IPS DF 4.7 (cell line): ENCODE results near the gene THEM5.

Experiments
- DNase-seq: peaks from one replicate; pipeline ENCODE4 v3.0.0-alpha.2; 2013; ENCODE audit warnings: low spot score; ENCODE audit errors: extremely low read depth

The THEM5 gene

DNA sequence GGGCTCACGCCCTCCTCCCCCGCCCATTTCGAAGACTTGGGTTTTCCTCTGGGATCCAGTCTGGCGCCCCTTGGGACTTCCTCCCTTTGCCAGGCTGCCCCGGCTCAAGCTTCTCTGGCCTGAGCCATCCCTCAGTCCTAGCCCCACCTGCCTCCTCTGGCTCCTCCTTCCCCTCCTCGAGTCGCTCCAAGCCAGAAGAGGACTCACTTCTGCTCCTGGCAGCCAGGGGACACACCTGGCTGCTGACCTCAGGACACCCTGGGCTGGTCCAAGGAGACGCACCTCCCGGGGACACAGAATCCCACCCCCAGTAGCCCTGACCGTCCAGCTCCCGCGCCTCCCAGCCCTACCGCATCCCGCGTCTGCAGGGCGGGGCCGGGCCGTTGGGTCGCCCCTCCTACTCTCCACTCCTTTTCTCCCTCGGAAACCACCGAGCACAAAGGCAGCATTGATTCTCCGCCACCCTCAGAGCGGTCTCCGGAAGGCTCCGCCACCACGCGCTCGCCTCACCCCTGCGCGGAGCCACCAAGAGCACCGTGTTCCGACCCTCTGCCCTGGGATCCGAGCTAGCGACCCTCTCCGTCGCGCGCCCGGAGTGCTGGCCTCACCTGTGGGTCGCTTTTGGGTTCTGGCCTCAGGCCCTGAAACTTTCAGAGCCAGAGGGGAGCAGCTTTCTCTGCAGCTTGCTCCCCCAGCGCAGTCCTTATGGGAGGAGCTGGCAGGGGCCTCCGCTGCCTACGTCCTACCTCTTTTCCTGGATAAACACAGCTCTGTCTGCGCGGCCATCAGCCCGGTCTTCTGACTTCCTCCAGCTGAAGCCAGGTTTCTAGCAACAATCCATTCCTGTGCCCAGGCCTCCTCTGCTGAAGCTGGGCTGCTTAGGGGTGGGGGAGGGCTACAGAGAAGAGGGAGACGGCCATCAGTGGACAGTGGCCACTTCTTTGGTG lies 13.8 kb downstream of the THEM5 start, which contains the start of gene C2CD4D:
Gene C2CD4D, minus strand, starts transcription at position 364 of the 947 bp plus-strand sequence. CDS start 831 bp downstream, outside the sequence.
- DNase-seq = no peak

- no peak for DNase-seq
Measured at GRCh38 chr1:151839082-151839412, 14.5 kb downstream of the THEM5 start.

DNA sequence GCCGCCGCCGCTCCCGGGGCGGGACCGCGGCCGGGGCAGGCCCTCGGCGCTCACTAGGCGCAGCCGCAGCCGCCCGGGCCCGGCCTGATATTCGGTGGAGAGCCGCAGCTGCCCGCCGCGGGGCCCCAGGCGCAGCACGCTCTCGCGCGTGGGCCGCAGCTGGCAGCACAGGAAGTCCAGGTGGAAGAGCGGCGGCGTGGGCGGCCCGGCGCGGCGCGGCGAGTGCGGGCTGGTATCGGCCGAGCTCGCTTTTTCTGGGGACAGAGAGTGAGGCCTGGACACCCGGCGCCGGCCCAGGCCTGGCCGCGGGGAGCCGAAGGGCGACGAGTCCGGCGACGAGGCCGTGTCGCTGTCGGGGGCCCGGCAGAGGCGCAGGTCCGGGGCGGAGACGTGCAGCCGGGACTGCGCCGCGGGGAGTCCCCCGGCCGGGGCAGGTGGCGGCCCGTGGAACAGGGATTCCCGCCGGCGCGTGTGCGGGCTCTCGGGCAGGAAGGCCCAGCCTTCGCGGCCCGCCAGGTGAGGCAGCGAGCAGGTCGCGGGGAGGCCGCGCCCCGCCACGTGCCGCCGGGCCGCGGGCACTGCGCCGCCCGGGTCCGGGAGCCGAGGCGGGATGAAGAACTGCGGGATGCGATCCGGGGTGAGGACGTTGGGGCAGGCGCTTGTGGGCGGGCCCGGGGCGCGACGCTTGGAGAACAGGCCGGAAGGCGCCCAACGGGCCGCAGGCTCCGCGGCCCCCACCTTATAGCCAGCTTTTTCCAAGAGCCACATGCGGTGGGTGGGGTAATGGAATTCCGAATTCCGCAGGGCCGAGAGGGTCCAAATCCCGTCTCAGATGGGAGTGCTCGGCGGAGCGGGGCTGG lies 15.1 kb downstream of the THEM5 start:
- no peak for DNase-seq

- no peak for DNase-seq
Measured at GRCh38 chr1:151837884-151838221, 15.7 kb downstream of the THEM5 start.

DNA sequence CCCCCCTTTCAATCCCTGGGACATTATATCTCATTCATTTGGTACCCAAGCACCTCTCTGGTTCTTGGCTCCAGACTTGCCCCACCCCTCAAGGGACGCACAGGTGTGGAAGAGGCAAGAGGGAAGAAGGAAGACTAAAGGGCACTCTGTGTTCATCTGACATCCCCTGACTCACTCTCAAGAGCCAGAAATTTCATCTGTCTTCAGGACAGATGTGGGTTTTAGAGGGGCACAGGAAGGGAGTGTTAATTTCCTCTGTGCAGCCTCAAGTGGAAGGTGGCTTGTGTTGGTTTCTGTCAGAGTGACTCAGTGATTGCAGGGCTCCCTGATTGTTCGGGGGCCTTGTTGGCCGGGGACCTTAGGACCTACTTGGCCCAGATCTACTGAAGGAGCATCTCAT lies 16.3 kb downstream of the THEM5 start:
- no peak for DNase-seq

- no peak for DNase-seq
Measured at GRCh38 chr1:151835596-151835995, 17.9 kb downstream of the THEM5 start.

GRCh38 chr1:151834239-151834638 lies 19.3 kb downstream of the THEM5 start:
- DNase-seq = no peak

DNA sequence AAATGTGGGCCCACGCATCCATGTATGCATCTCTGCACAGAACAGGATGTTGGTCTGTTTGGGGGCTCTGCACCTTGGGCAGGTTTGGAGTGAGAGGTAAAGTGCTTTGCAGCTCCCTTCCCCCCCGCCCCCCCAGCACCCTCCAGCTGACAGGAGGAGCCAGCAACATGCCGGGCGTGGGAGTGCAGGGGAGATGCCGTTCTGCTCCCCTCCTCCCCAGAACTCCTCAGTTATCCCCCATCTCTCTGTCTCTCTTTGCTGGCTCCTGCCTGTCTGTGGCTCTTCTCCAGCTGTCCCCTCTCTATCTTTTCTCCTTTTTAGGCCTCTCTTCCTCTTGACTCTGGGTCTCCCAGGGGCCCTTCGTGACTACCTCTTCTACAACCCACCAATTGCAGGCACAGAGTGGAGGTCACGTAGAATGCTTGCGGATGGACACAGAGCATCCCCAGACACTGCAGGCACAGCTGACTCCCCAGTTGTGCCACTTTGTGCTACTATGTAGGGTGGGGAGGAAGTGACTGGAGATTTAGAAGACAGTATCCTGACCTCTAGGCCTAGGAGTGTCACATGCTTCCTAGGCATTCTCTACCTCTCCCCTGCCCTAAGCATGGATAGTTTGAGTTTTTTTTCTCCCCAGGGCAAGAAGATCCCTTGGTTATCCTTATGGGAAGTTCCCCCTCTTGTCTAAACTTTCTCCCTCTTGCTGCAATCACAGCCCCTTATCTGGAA lies 20.2 kb downstream of the THEM5 start:
- no peak for DNase-seq

DNA sequence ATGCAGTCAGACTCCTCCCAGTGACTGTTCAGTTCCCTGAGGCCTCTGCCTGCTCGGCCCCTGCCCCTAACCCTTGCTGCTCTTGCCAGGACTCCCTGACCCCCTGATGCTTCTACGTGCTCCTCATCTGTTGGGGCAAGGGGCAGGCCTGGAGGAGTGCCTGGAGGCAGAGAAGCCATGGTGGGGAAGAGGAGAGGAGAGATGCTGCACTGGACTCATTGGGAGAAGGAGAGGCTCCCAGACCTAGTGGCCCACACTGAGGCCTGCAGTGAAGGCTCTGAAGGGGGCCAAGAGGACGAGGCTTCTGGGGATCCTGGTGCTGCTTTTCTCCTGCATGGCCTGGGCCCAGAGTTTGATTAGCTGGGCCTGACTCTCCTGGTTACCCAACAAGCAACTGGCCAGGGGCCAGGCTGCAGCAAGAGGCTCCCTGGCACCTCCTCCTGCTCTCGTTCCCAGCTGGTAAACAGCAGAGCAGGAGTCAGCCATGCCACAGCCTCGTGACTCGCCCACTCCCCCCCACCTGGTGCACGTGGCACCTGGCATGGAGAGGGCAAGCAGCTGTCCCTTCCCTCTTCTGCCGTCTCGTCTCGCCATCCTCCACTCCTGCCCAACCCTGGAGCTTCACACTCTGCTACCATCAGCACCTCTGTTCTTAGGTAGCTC lies 21.1 kb downstream of the THEM5 start:
- no peak for DNase-seq

DNA sequence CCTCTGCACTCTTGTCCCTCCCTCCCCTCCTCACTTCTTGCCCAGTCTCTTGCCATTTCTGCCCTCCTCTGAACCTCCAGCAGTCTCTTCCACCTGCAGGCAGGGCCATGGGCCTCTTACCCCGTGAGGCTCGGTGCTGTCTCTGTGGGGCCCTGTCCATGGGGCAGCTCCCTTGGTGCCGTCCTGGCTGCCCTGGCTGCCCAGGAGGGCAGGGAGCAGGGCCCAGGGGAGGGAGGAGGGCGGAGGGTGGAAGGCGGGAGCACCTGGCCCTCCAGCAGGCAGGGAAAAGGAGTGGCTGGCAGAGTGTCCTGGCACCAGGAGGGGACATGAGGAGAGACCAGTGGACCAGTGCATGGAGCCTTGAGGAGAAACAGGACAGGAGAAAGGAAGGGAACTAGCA lies 21.9 kb downstream of the THEM5 start, which contains the start of gene RORC:
Gene RORC, minus strand, starts transcription at position 198 of the 400 bp plus-strand sequence. Its CDS starts 38 bp downstream, at position 160.
- DNase-seq = no peak

DNA sequence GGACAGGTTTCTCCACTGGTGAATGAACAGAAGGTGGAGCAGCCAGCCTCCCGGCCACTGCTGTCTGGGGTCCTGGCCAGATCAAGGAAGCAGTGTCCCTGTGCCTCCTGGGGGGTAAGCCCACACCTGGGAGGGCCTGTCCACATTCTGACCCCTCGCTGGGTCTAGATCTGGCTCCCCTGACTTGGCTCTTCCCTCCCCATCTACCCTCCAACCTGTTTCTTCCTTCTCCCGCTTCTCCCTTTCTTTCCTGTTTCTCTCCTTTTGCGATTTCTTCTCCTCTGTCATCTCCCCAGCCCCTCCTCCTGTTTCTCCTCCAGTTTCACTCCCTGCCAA lies 22.3 kb downstream of the THEM5 start:
- DNase-seq = no peak

DNA sequence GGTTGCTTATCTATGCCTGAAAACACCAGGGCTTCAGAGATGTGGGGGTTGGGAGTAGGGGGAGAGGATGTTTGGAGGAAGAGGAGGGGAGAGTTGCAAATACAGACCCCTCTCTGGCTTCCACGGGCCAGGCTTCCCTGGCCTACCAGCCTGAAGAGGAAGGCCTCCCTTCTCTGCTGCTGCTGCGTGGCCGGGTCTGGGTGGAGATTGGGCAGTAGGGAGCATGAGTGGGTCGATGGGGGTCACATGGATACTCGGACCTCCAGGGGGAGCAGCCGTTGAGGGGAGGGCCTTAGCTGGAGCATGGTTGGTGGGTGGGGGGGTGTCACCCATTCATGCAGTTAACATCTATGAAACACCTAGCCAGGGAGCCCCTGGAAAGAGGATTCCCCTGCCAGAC lies 23.5 kb downstream of the THEM5 start:
- no peak for DNase-seq

- DNase-seq = no peak
Measured at GRCh38 chr1:151829352-151830046, 24.0 kb downstream of the THEM5 start.

DNA sequence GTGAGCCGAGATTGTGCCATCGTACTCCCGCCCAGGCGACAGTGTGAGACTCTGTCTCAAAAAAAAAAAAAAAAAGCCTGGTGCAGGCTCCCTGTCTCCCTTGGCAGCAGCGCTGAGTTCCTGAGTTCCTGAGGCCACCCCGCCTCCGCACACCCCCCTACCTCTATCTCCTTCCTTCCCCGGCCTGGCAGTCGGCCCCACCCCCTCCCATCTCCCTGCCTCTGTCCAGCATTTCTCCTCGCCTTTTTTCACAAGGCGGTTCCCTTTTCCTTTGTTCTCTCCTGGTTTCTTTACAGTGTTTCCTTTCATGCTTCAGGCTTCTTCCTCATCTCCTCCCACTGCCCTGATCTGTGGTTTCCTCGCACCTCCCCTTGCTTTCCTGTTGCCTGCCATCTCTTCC lies 24.6 kb downstream of the THEM5 start:
- DNase-seq = no peak

DNA sequence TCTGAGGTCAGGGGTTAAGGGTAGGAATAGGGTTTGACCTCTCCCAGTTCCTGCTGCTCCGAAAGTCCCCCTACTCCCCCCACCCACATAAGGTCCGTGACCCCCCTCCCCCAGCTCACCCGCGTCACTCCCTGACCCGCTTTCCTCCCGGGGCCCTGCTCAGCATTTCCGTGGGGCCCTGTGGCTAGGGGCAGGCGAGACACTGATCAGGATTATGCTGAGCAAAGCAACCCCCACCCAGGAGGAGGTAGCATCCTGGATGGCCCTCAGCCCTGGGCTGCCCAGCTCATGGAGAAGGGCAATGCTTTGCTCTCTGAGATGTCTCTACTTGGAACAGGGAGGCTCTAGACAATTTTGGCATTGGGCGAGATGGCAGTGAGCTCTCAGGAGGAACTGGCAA lies 25.7 kb downstream of the THEM5 start:
- DNase-seq = no peak

DNA sequence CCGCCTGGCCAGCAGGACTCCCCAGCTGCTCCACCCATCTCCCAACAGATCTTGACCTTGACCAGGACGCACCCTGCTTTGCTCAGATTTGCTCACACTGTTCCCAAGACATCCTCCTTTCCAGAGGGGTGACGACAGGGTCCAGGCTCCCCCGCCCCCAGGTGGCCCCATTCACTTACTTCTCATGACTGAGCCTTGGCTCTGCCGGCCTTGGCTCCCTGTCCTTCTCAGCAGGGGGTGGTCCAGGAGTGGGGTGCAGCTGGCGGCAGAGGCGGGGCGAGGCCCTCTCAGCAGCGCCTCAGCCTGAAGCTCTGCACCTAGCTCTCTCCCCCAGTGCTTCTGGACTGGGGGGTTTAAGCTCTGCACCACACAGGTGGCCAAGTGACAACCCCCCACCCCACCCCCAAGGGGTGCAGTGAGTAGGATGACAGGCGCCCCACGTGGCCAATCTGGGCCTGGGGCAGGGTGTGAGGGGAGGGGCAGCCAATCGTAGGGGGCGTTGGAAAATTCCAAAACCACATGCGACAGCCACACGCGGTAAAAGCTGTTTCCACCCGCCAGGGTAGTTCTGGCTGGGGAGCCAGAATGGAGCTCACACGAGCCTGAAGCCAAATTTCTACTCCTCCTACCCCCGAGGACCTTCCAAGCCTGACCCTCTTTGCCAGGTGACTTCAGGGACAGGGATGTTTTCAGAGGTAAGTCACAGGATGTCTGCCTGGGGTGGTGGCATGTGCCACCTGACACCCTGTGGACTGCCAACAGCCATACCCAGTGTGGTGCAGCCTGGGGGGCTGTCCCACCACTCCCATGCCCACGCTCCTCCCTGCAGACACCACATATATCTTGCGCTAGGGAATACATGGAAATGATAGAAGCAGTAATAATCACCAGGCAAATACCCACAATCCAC lies 27.5 kb downstream of the THEM5 start:
- no peak for DNase-seq

DNA sequence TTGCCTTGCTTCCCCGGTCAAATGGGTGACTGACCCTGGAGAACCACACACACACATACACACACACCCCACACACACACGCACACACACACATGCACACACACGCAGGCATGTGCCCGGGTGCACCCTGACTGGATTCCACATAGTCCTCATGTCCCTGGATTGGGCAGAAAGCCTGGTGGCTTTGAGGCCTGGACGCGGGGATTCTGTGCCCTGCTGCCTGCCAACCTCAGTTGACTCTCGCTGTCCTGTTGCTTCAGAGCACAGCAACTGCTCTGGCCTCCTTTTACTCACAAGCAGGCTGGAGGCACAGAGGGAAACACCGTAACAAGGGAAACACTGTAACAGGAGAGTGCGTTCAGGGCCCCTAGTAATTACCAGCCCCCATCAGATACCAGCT lies 28.3 kb downstream of the THEM5 start:
- DNase-seq = no peak

DNA sequence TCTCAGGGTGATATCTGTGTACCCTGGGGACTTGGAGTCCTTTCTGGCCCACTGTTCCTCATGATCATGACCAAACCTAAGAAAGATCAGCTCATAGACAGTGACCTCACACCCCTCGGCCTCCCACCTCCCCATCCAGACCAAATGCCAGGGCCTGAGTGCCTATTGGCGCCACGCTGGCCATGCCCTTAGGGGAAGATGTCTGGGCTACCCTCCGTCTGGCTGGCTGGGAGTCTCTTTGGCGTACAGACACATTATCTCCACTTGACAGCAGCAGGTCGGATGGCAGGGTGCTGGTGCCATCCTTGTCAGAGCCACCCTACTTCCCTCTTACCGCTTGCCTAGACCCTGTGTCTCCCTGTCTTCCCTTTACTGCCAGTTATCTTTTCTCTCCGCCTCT lies 30.3 kb downstream of the THEM5 start:
- DNase-seq = no peak

- DNase-seq = no peak
Measured at GRCh38 chr1:151822404-151822803, 31.1 kb downstream of the THEM5 start.

GRCh38 chr1:151820940-151821339 lies 32.6 kb downstream of the THEM5 start:
- DNase-seq = no peak
